AG04450 (cell line): ENCODE measurements around the gene GUCD1. TPM values are rescaled to one million over a fixed set of nuclear protein-coding genes. Genes with fewer than 3 reads are reported as not detected.
A peak's percentile ranks its signal among the peaks of the same experiment; 100 is the strongest.

ENCODE experiments used
- CTCF ChIA-PET: fragments of 300-600, 350-600 bp; formaldehyde crosslinking; extraction: SDS; loops from one replicate; lab custom pipeline; 2022; ENCODE audit warnings: antibody characterized with exemption, inconsistent platforms; lab: Charles Lee
- POLR2A ChIA-PET: fragments of 350-600 bp; formaldehyde crosslinking; extraction: SDS; loops from one replicate; lab custom pipeline; 2021; ENCODE audit warnings: antibody characterized with exemption, inconsistent platforms; lab: Yijun Ruan, JAX
- DNase-seq: peaks from one replicate; pipeline ENCODE4 v3.0.0-alpha.2; 2011; ENCODE audit warnings: low read depth, low spot score
- H3K27ac ChIP-seq: one replicate; pipeline ENCODE4 v1.5.1; 2012; ENCODE audit warnings: low read depth, low read length, control low read depth
- H3K27me3 ChIP-seq: one replicate; pipeline ENCODE4 v1.6.0; 2012; ENCODE audit warnings: low read length; ENCODE audit not compliant: control insufficient read depth, insufficient read depth
- H3K4me3 ChIP-seq: 2 replicates; pipeline ENCODE4 v1.5.1; 2011; ENCODE audit warnings: mild to moderate bottlenecking, low read depth, low read length, control low read depth
- H3K9me3 ChIP-seq: 2 replicates; pipeline ENCODE4 v1.5.1; 2012; ENCODE audit warnings: low read length; ENCODE audit not compliant: control insufficient read depth, insufficient read depth
- polyA plus RNA-seq: library from polyadenylated mRNA; depleted of rRNA; stranded (reverse); fragments of >200 nt; gene quantifications from 2 replicates; pipeline ENCODE4 v1.2.3, GENCODE V29; 2011
- TF ChIP-seq, protein P1 (sequence below): IDR thresholded peaks from 2 replicates; pipeline ENCODE4 v1.5.1; 2011; ENCODE audit warnings: low read depth, low read length, control low read depth, inconsistent platforms

Gene GUCD1
- polyA plus RNA-seq, 1 experiment, result 52.1 TPM

- TF ChIP-seq, protein P1, sequence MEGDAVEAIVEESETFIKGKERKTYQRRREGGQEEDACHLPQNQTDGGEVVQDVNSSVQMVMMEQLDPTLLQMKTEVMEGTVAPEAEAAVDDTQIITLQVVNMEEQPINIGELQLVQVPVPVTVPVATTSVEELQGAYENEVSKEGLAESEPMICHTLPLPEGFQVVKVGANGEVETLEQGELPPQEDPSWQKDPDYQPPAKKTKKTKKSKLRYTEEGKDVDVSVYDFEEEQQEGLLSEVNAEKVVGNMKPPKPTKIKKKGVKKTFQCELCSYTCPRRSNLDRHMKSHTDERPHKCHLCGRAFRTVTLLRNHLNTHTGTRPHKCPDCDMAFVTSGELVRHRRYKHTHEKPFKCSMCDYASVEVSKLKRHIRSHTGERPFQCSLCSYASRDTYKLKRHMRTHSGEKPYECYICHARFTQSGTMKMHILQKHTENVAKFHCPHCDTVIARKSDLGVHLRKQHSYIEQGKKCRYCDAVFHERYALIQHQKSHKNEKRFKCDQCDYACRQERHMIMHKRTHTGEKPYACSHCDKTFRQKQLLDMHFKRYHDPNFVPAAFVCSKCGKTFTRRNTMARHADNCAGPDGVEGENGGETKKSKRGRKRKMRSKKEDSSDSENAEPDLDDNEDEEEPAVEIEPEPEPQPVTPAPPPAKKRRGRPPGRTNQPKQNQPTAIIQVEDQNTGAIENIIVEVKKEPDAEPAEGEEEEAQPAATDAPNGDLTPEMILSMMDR, result no peak
- no peak for DNase-seq
- Histone ChIP-seq H3K27me3 (peaks cover 5% of the 10 kb centered on the region), H3K27ac (no peak overlapping the region), H3K4me3 (no peak overlapping the region), H3K9me3 (no peaks in the 10 kb centered on the region)
- ChIA-PET CTCF (interaction anchor here (0.8 to 1.4 kb wide), 3 partner anchors 9 to 204 kb away, joined by 3 to 5 read pairs (median 4); no protein-coding TSS in a partner anchor), POLR2A (interaction anchor here (1.0 kb wide), 1 partner anchor 519 kb away, joined by 3 read pairs; the partner anchor contains the start of gene CABIN1)
Observed at GRCh38 chr22:24529898-24530297, 25.0 kb downstream of the GUCD1 start.

- Histone ChIP-seq H3K27ac (no peak overlapping the region), H3K27me3 (peaks cover 4% of the 10 kb centered on the region), H3K9me3 (no peaks in the 10 kb centered on the region), H3K4me3 (no peak overlapping the region)
- DNase-seq, result no peak
- TF ChIP-seq, protein P1, result no peak
- ChIA-PET CTCF (interaction anchor here (0.6 to 2.4 kb wide), 14 partner anchors 10 to 254 kb away, joined by 3 to 13 read pairs (median 4); no protein-coding TSS in a partner anchor), POLR2A (no interaction called here)
Observed at GRCh38 chr22:24526191-24526590, 28.7 kb downstream of the GUCD1 start.

DNA sequence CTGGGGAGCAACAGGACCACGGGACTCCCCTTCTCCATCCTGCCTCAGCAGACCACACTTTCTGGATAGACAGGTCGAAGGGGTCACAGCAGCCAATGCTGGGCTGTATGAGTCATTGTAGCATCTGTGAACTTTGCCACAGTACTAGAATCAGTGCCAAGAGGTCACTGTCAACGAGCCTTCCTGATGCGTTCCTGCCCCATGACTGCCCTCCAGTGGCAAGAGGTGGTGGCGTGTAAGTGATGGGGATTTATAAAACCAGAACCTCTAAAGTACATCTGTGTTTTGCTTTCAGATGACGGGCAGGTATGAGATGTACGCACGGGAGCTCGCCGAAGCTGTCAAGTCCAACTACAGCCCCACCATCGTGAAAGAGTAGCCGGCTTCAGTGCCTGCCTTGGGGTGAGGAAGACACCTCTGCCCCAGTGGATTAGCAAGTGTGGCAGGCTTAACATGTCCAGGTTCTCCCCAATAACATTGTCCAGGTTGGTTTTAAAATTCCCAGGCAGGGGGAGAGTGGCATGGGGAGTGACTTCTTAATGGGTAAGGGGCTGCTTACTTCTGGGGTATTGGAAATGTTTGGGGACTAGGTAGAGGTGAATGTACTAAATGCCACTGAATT lies 29.4 kb downstream of the GUCD1 start:
- H3K9me3 ChIP-seq, result no peaks in the 10 kb centered on the region
- H3K27me3 ChIP-seq, result peaks cover 2% of the 10 kb centered on the region
- H3K4me3 ChIP-seq, result no peak overlapping the region
- no peak overlapping the region for H3K27ac ChIP-seq
- POLR2A ChIA-PET, result no interaction called here
- TF ChIP-seq, protein P1, result peak; percentile 92
- CTCF ChIA-PET, result interaction anchor here (0.6 to 2.4 kb wide), 15 partner anchors 11 to 253 kb away, joined by 3 to 13 read pairs (median 4); no protein-coding TSS in a partner anchor
- no peak for DNase-seq

- no peak overlapping the region for H3K4me3 ChIP-seq
- DNase-seq, result no peak
- H3K9me3 ChIP-seq, result no peaks in the 10 kb centered on the region
- POLR2A ChIA-PET, result no interaction called here
- CTCF ChIA-PET, result interaction anchor here (0.5 to 2.1 kb wide), 2 partner anchors 101 to 103 kb away, joined by 3 to 5 read pairs; no protein-coding TSS in a partner anchor
- peaks cover 5% of the 10 kb centered on the region for H3K27me3 ChIP-seq
- no peak overlapping the region for H3K27ac ChIP-seq
- TF ChIP-seq, protein P1, result no peak
Observed at GRCh38 chr22:24523873-24524272, 31.1 kb downstream of the GUCD1 start.

DNA sequence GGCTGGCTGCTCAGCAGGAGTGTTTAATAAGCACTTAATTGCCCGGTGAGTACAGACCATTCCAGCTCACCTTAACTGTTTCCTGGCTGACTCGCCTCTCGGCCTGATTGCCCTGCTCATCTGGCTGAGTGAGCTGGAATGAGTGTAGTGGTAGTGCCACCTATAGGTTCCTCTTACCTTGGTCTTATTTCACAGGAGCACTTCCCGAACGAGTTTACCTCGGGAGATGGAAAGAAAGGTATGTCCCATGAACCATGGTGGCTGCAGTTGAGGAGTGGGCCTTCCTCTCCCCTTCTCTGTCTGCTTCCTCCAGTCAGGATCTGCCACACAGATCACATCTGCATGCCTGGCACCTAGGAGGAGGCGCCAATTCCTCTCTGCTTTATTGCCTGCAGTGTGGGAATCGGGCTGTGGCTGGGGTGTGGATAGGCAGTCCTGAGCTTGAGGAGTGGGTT lies 33.1 kb downstream of the GUCD1 start:
- no peaks in the 10 kb centered on the region for H3K9me3 ChIP-seq
- no peak overlapping the region for H3K4me3 ChIP-seq
- no peak for DNase-seq
- no peak overlapping the region for H3K27ac ChIP-seq
- POLR2A ChIA-PET, result no interaction called here
- TF ChIP-seq, protein P1, result peak; percentile 51
- H3K27me3 ChIP-seq, result peaks cover 6% of the 10 kb centered on the region
- CTCF ChIA-PET, result interaction anchor here (0.6 to 1.7 kb wide), 9 partner anchors 8 to 198 kb away, joined by 3 to 6 read pairs (median 5); no protein-coding TSS in a partner anchor
